Activated CD8-positive, alpha-beta T cell treated with anti-CD3 and anti-CD28 coated beads for 36 hours (primary cell): ENCODE measurements around the gene SUPT6H. TPM values are rescaled to one million over a fixed set of nuclear protein-coding genes. Genes with fewer than 3 reads are reported as not detected.
A peak's percentile ranks its signal among the peaks of the same experiment; 100 is the strongest.
"Not testable (repeated sequence)": the region's sequence is repeated elsewhere in the genome, so short reads cannot be mapped to it uniquely, and the experiment has no call there.

Source experiments
- ATAC-seq: fragments of 200-7000 bp; cut with Tn5 transposase; one replicate; pipeline ENCODE4 v1.10.0; 2021; ENCODE audit warnings: mild to moderate bottlenecking, moderate library complexity
- CTCF ChIA-PET: fragments of 350-600 bp; sonication (Branson Sonifier 250); formaldehyde crosslinking; loops from one replicate; lab custom pipeline; 2021; ENCODE audit warnings: antibody characterized with exemption; lab: Charles Lee
- POLR2A ChIA-PET: fragments of 350-600 bp; sonication (Branson Sonifier 250); formaldehyde crosslinking; loops from one replicate; lab custom pipeline; 2021; ENCODE audit warnings: antibody characterized with exemption; lab: Charles Lee
- DNase-seq: peaks from one replicate; pipeline ENCODE4 v3.0.0-alpha.2; 2020
- H3K27ac Mint-ChIP-seq: one replicate; pipeline ENCODE4 v1.8.0; 2021; ENCODE audit warnings: mild to moderate bottlenecking, mixed read lengths
- H3K27me3 Mint-ChIP-seq: one replicate; pipeline ENCODE4 v1.8.0; 2021; ENCODE audit warnings: mixed read lengths
- H3K36me3 Mint-ChIP-seq: one replicate; pipeline ENCODE4 v1.8.0; 2021; ENCODE audit warnings: low read depth, mixed read lengths
- H3K4me1 Mint-ChIP-seq: one replicate; pipeline ENCODE4 v1.8.0; 2021; ENCODE audit warnings: low read depth, mixed read lengths
- H3K4me3 Mint-ChIP-seq: one replicate; pipeline ENCODE4 v1.8.0; 2021; ENCODE audit warnings: mild to moderate bottlenecking, moderate library complexity, mixed read lengths
- H3K9me3 Mint-ChIP-seq: one replicate; pipeline ENCODE4 v1.8.0; 2021; ENCODE audit warnings: mixed read lengths
- intact Hi-C: fragments of 100-400 bp; cut with micrococcal nuclease; formaldehyde crosslinking; loops from one replicate; pipeline ENCODE4 v1.10.0; 2022
- total RNA-seq, 2 experiments: library from RNA; stranded (reverse); gene quantifications; one replicate each; pipeline ENCODE4 v1.2.3, GENCODE V29; 2021
- TF ChIP-seq, protein P1 (sequence below): fragments of 200-600 bp; IDR thresholded peaks from one replicate; pipeline ENCODE4 v1.8.0; 2022; ENCODE audit warnings: antibody characterized with exemption, mild to moderate bottlenecking

SUPT6H gene
- total RNA-seq, 2 experiments from 2014 or later = 60.3 to 63.3 TPM

GRCh38 chr17:28720247-28720996, 58.4 kb downstream of the SUPT6H start:
- peaks cover 11% of the 10 kb centered on the region for H3K27me3 Mint-ChIP-seq
- ChIA-PET CTCF (interaction anchor here (0.9 to 13.9 kb wide), 9 partner anchors 7 to 395 kb away, joined by 3 to 609 read pairs (median 4); partner anchors contain the start of genes BLTP2, PROCA1 and TRAF4), POLR2A (interaction anchor here (0.7 to 11.5 kb wide), 19 partner anchors 8 to 363 kb away, joined by 3 to 480 read pairs (median 6); partner anchors contain the start of genes BLTP2, NEK8, POLDIP2 and PROCA1)
- peaks cover 56% of the 10 kb centered on the region for H3K36me3 Mint-ChIP-seq
- ATAC-seq = no peak
- intact Hi-C loops = no loop called here
- TF ChIP-seq, protein P1, sequence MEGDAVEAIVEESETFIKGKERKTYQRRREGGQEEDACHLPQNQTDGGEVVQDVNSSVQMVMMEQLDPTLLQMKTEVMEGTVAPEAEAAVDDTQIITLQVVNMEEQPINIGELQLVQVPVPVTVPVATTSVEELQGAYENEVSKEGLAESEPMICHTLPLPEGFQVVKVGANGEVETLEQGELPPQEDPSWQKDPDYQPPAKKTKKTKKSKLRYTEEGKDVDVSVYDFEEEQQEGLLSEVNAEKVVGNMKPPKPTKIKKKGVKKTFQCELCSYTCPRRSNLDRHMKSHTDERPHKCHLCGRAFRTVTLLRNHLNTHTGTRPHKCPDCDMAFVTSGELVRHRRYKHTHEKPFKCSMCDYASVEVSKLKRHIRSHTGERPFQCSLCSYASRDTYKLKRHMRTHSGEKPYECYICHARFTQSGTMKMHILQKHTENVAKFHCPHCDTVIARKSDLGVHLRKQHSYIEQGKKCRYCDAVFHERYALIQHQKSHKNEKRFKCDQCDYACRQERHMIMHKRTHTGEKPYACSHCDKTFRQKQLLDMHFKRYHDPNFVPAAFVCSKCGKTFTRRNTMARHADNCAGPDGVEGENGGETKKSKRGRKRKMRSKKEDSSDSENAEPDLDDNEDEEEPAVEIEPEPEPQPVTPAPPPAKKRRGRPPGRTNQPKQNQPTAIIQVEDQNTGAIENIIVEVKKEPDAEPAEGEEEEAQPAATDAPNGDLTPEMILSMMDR = peak; percentile 32
- H3K27ac Mint-ChIP-seq = peak overlapping the region; percentile 99
- H3K4me1 Mint-ChIP-seq = peaks cover 40% of the 10 kb centered on the region
- H3K9me3 Mint-ChIP-seq = no peaks in the 10 kb centered on the region
- peak overlapping the region; percentile 100 for H3K4me3 Mint-ChIP-seq
- peak; percentile 58 for DNase-seq

- ATAC-seq, DNase-seq, intact Hi-C loops, H3K9me3 Mint-ChIP-seq, H3K27me3 Mint-ChIP-seq: not testable (repeated sequence)
- ChIA-PET CTCF (interaction anchor here (1.4 to 13.9 kb wide), 3 partner anchors 8 to 43 kb away, joined by 3 to 609 read pairs (median 4); partner anchors contain the start of gene TRAF4), POLR2A (interaction anchor here (1.2 to 11.5 kb wide), 9 partner anchors 10 to 229 kb away, joined by 3 to 480 read pairs (median 12); partner anchors contain the start of genes BLTP2, PROCA1, SDF2 and SUPT6H)
- Mint-ChIP-seq H3K27ac (peak overlapping the region; percentile 99), H3K4me3 (peak overlapping the region; percentile 100), H3K36me3 (peaks cover 60% of the 10 kb centered on the region), H3K4me1 (peaks cover 40% of the 10 kb centered on the region)
Measured at GRCh38 chr17:28720997-28721329, 59.0 kb downstream of the SUPT6H start.

DNA sequence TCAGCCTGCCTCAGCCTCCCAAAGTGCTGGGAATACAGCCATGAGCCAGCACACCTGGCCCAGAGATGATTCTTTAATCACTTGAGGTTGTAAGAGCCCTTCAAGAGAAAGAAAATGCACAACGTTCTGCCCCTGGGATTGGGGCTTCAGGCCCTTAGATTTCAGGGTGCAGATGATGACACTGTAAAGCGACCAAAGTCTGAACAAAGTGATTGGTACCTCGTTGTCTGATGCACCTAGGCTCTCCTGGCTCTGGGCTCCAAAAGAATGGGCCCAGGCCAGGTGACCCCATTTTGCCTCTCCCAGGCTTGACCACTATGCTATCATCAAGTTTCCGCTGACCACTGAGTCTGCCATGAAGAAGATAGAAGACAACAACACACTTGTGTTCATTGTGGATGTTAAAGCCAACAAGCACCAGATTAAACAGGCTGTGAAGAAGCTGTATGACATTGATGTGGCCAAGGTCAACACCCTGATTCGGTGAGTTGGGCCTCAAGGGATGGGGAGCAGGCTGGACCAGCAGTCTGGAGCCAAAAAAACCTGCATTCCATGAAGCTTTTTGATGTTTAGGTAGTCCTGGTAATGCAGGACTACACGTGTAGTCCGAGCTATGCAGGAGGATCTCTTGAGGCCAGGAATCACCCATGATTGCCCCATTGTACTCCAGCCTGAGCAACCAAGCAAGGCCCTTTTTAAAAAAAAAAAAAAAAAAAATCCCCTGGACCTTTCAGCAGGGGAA, 60.6 kb downstream of the SUPT6H start:
- CTCF ChIA-PET = interaction anchor here (13.9 kb wide), 1 partner anchor 24 kb away, joined by 609 read pairs; the partner anchor contains the start of gene TRAF4
- peaks cover 5% of the 10 kb centered on the region for H3K27me3 Mint-ChIP-seq
- peaks cover 40% of the 10 kb centered on the region for H3K4me1 Mint-ChIP-seq
- DNase-seq (no peak), ATAC-seq (no peak)
- H3K27ac Mint-ChIP-seq = peak overlapping the region; percentile 99
- H3K4me3 Mint-ChIP-seq = peak overlapping the region; percentile 100
- POLR2A ChIA-PET = interaction anchor here (1.1 to 11.5 kb wide), 5 partner anchors 11 to 227 kb away, joined by 3 to 480 read pairs (median 15); partner anchors contain the start of genes PROCA1 and TRAF4
- TF ChIP-seq, protein P1 = no peak
- no peaks in the 10 kb centered on the region for H3K9me3 Mint-ChIP-seq
- peaks cover 60% of the 10 kb centered on the region for H3K36me3 Mint-ChIP-seq
- intact Hi-C loops = no loop called here

DNA sequence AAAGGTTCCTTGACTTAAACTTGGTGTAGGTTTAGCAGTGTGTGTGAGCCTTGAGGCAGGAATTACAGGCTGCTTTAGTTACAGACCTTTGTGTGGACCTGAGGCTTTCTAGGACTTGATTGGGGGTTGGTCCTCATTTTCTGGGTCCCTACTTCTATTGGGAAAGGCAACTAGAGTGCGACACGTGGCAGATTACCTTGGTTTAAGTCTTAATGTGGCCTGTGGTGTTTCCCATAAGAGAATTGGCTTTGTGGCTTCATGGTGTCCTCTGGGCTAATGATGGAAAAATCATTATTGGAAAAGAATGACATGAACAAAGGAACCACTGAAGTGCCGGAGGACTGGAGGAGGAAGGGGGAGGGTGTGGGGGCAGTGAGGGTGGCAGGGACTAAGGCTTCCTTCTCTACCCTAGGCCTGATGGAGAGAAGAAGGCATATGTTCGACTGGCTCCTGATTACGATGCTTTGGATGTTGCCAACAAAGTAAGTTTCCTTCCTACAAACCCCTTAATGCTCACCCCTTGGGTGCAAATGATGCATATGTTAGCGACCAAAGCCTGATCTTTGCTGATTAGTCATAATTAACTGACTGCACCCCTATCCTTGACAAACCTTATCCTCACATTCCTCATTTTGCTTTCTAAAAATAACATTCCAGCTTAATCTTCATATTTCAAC, 61.3 kb downstream of the SUPT6H start:
- Mint-ChIP-seq H3K27me3 (peaks cover 3% of the 10 kb centered on the region), H3K36me3 (peaks cover 60% of the 10 kb centered on the region), H3K4me1 (peaks cover 38% of the 10 kb centered on the region), H3K4me3 (peak overlapping the region; percentile 100), H3K27ac (peak overlapping the region; percentile 89), H3K9me3 (no peaks in the 10 kb centered on the region)
- TF ChIP-seq, protein P1 = no peak
- ATAC-seq = no peak
- CTCF ChIA-PET = interaction anchor here (4.7 to 13.9 kb wide), 2 partner anchors 23 to 78 kb away, joined by 34 to 609 read pairs; partner anchors contain the start of genes BLTP2 and TRAF4
- no peak for DNase-seq
- intact Hi-C loops = no loop called here
- POLR2A ChIA-PET = interaction anchor here (0.9 to 11.5 kb wide), 6 partner anchors 10 to 226 kb away, joined by 3 to 480 read pairs (median 27); partner anchors contain the start of genes FLOT2, PROCA1 and TRAF4

- POLR2A ChIA-PET = interaction anchor here (0.9 to 11.5 kb wide), 10 partner anchors 11 to 228 kb away, joined by 3 to 480 read pairs (median 8); partner anchors contain the start of genes DHRS13, FLOT2, PHF12 and PROCA1
Measured at GRCh38 chr17:28723836-28724499, 62.0 kb downstream of the SUPT6H start.

More at GRCh38 chr17:28723836-28724499, 62.0 kb downstream of the SUPT6H start:
- DNase-seq, H3K27me3 Mint-ChIP-seq, ATAC-seq, H3K9me3 Mint-ChIP-seq, intact Hi-C loops: not testable (repeated sequence)
- H3K36me3 Mint-ChIP-seq = peaks cover 60% of the 10 kb centered on the region
- H3K4me3 Mint-ChIP-seq = peak overlapping the region; percentile 100
- CTCF ChIA-PET = interaction anchor here (4.7 to 13.9 kb wide), 2 partner anchors 23 to 79 kb away, joined by 34 to 609 read pairs; partner anchors contain the start of genes BLTP2 and TRAF4
- peaks cover 35% of the 10 kb centered on the region for H3K4me1 Mint-ChIP-seq
- H3K27ac Mint-ChIP-seq = peak overlapping the region; percentile 89
